Body of pancreas (tissue), 4 donors: ENCODE data around the gene DHRS7B. TPM values are rescaled to one million over a fixed set of nuclear protein-coding genes. Genes with fewer than 3 reads are reported as not detected.
A peak's percentile ranks its signal among the peaks of the same experiment; 100 is the strongest.
"Not testable (repeated sequence)": the region's sequence is repeated elsewhere in the genome, so short reads cannot be mapped to it uniquely, and the experiment has no call there.

Source experiments
- ATAC-seq: fragments of 150-250 bp; one replicate; pipeline ENCODE4 v1.9.1; 2016
- DNase-seq, 4 donors: peaks; one replicate each; pipeline ENCODE4 v3.0.0-alpha.2; 2019
- H3K27ac ChIP-seq, 4 donors: fragments of 200-600 bp; sonication (generic); 1 replicate in 3 of 4; 2 replicates in 1 of 4; pipeline versions ENCODE4 v1.5.1 to v1.6.1; 2016 to 2019; ENCODE audit warnings: mild to moderate bottlenecking in 1 of 4, mixed read lengths in 1 of 4, moderate library complexity in 1 of 4
- H3K27me3 ChIP-seq, 2 donors: fragments of 200-600 bp; sonication (generic); one replicate each; pipeline ENCODE4 v1.6.0; 2016; ENCODE audit warnings: mild to moderate bottlenecking in 1 of 2
- H3K36me3 ChIP-seq, 2 donors: fragments of 200-600 bp; sonication (generic); replicated peaks in 1 of 2; 2 replicates each; pipeline ENCODE4 v1.5.1; 2016; ENCODE audit warnings: low read depth in 2 of 2; ENCODE audit not compliant: insufficient read depth in 1 of 2
- H3K4me1 ChIP-seq: fragments of 200-600 bp; sonication (generic); one replicate; pipeline ENCODE4 v1.6.0; 2016
- H3K4me3 ChIP-seq, 2 donors: fragments of 200-600 bp; sonication (generic); 1 replicate in 1 of 2; 2 replicates in 1 of 2; pipeline ENCODE4 v1.5.1; 2016 to 2019
- H3K9me3 ChIP-seq, 3 donors: fragments of 200-600 bp; sonication (generic); 1 replicate in 2 of 3; 2 replicates in 1 of 3; pipeline ENCODE4 v1.5.1; 2016
- POLR2A ChIP-seq, 3 donors: fragments of 450-650 bp; IDR thresholded peaks; one replicate each; pipeline ENCODE4 v1.6.1; 2016; ENCODE audit warnings: antibody characterized with exemption in 3 of 3, mild to moderate bottlenecking in 2 of 3
- WGBS, 2 donors: methylation state at CpG; one replicate each; pipeline ENCODE4 v1.1.5; 2017; 5-methylcytosine and 5-hydroxymethylcytosine counted together
- intact Hi-C: fragments of 100-400 bp; cut with DNase I; formaldehyde crosslinking; loops from one replicate; pipeline ENCODE4 v1.15.1; 2023
- total RNA-seq, 2 donors: library from RNA; depleted of rRNA; stranded (reverse); fragments of >200 nt; gene quantifications; one replicate each; pipeline ENCODE4 v1.1.0, GENCODE V29; 2016
- TF ChIP-seq, protein P1 (sequence below), 7 experiments: fragments of 450-650 bp in 4 of 7; fragments of 200-600 bp in 3 of 7; sonication (generic) in 3 of 7; IDR thresholded peaks; one replicate each; pipeline ENCODE4 v1.5.1; 2016 to 2019; ENCODE audit warnings: antibody characterized with exemption in 7 of 7

The DHRS7B gene
- total RNA-seq, 2 donors from 2014 or later, result 14.0 to 14.5 TPM

DNA sequence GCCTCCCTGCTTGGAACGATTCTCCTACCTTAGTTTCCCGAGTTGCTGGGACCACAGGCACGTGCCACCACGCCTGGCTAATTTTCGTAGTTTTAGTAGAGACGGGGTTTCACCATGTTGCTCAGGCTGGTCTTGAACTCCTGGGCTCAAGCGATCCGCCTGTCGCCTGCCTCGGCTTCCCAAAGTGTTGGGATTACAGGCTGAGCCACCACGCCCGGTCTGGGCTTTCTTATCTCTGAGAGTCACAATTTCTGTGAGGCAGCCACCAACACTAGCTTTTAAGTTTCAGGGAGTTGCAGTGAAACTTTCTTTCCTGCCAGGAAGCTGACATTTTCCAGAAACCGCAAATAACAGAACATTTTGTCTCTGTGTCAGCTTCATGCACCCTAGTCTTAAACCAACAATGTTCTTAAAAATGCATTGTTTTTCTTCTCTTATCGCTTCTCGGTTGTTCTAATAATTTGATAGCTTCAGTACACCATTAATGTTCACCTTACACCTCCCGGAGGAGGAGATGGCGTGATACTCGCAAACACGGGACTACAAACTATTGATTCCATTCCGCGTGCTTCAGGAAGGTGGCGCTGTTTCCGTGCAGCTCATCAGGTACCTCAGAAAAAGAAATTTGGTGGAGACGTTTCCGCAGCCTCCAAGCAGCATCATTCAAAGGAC lies 7.4 kb upstream of the DHRS7B start:
- Histone ChIP-seq H3K4me1 (peaks cover 6% of the 10 kb centered on the region), H3K27ac (peak overlapping the region in 2 of 4 donors; percentile 31 to 51), H3K9me3 (no peaks in the 10 kb centered on the region), H3K4me3 (no peak overlapping the region), H3K36me3 (no peaks in the 10 kb centered on the region), H3K27me3 (no peaks in the 10 kb centered on the region)
- ATAC-seq, result peak; percentile 88
- peak; percentile 70 to 79 (median 74) for DNase-seq
- intact Hi-C loops, result no loop called here
- 22 to 25% methylated on average over 25 of the region's 25 CpGs for WGBS, 2 donors
- TF ChIP-seq, protein P1, sequence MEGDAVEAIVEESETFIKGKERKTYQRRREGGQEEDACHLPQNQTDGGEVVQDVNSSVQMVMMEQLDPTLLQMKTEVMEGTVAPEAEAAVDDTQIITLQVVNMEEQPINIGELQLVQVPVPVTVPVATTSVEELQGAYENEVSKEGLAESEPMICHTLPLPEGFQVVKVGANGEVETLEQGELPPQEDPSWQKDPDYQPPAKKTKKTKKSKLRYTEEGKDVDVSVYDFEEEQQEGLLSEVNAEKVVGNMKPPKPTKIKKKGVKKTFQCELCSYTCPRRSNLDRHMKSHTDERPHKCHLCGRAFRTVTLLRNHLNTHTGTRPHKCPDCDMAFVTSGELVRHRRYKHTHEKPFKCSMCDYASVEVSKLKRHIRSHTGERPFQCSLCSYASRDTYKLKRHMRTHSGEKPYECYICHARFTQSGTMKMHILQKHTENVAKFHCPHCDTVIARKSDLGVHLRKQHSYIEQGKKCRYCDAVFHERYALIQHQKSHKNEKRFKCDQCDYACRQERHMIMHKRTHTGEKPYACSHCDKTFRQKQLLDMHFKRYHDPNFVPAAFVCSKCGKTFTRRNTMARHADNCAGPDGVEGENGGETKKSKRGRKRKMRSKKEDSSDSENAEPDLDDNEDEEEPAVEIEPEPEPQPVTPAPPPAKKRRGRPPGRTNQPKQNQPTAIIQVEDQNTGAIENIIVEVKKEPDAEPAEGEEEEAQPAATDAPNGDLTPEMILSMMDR (IDR thresholded peaks at IDR 0.05), result peak; percentile 50 to 89 (median 80)
- TF ChIP-seq POLR2A (IDR thresholded peaks at IDR 0.05), result no peak

DNA sequence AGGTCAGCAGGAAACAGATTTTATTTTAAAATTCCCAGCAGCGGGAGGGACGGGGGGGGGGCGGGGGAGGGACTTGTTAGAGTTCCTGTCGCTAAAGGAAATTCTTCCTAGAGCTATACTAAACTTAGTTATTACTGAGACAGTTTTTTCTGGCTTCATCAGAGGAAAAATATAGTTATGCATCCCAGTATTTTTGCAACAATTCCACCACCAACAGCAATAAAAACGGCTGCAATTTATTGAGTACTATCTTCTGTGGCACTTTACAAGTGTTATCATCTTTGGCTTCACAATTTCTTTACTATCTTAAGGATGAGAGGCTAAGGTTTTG lies 6.9 kb upstream of the DHRS7B start:
- no peak for DNase-seq
- 0 to 3% methylated on average over 4 to 5 of the region's 5 CpGs for WGBS, 2 donors
- intact Hi-C loops, result no loop called here
- ATAC-seq, result no peak
- Histone ChIP-seq H3K36me3 (no peaks in the 10 kb centered on the region), H3K4me1 (peaks cover 6% of the 10 kb centered on the region), H3K4me3 (no peak overlapping the region), H3K27me3 (no peaks in the 10 kb centered on the region), H3K27ac (peak overlapping the region in 2 of 4 donors; percentile 21 to 60), H3K9me3 (no peaks in the 10 kb centered on the region)
- TF ChIP-seq, protein P1 (IDR thresholded peaks at IDR 0.05), result peak in 1 of 7 experiments; percentile 6
- TF ChIP-seq POLR2A (IDR thresholded peaks at IDR 0.05), result no peak

DNA sequence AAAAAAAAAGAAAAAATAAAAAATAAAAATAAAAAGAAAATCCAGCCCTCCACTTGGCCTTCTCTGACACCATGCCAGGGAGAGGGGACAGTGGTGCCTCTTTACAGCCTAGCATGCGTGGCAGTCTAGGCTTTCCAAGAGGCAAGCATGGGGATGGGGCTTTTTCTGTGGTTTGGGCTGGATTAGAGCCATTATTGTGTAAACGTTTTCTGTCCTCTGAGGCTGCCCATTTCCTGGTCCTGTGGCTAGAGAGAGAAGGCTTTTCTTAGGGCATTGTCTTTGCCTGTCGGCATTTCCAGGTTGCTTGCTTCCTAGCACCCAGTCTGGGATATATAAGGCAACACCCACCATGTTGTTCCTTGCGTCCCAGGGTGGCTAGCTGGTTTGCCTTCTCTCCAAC lies 2.7 kb upstream of the DHRS7B start:
- intact Hi-C loops, result no loop called here
- Histone ChIP-seq H3K4me3 (no peak overlapping the region), H3K36me3 (no peaks in the 10 kb centered on the region), H3K9me3 (no peaks in the 10 kb centered on the region), H3K27ac (no peak overlapping the region), H3K4me1 (peaks cover 19% of the 10 kb centered on the region), H3K27me3 (no peaks in the 10 kb centered on the region)
- 46 to 47% methylated on average over 4 of the region's 4 CpGs for WGBS, 2 donors
- no peak for DNase-seq
- no peak for TF ChIP-seq POLR2A (IDR thresholded peaks at IDR 0.05)
- TF ChIP-seq, protein P1 (IDR thresholded peaks at IDR 0.05), result no peak
- no peak for ATAC-seq

DNA sequence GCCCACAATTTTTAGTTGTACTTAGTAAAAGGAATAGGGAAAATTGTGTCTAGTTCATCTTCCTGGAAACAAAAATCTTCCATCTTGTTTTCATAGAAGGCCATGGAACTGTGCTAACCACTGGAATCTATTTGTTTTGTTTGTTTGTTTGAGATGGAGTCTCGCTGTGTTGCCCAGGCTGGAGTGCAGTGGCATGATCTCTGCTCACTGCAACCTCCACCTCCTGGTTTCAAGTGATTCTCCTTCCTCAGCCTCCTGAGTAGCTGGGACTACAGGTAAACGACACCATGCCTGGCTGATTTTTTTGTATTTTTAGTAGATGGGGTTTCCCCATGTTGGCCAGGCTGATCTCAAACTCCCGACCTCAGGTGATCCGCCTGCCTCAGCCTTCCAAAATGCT lies 2.2 kb upstream of the DHRS7B start:
- H3K4me1 ChIP-seq, result peaks cover 15% of the 10 kb centered on the region
- H3K9me3 ChIP-seq, ATAC-seq, H3K4me3 ChIP-seq, H3K27me3 ChIP-seq, H3K27ac ChIP-seq, DNase-seq, H3K36me3 ChIP-seq, intact Hi-C loops: not testable (repeated sequence)
- WGBS, 2 donors, result 59 to 84% methylated on average over 4 of the region's 4 CpGs

DNA sequence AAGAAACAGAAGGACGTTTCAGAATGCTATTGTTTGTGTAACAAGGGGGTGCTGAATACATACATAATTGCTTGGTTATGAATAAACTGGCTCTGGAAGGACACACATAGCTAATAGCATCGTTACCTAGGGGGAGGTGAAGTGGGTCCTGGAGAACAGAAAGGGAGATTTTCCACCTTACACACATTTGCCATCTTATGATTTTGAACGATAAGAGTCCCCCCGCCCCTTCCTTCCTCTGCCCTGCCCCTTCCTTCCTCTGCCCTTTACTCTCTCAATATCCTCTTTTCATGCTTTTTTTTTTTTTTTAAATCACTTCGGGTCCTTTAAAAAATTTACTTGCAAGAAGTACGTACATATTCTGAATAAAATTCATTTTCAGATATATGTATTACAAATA lies 902 bp upstream of the DHRS7B start:
- Histone ChIP-seq H3K27me3 (no peaks in the 10 kb centered on the region), H3K9me3 (no peaks in the 10 kb centered on the region), H3K4me1 (peaks cover 13% of the 10 kb centered on the region), H3K4me3 (no peak overlapping the region), H3K27ac (peak overlapping the region in 1 of 4 donors; percentile 98), H3K36me3 (no peaks in the 10 kb centered on the region)
- intact Hi-C loops, result no loop called here
- no peak for ATAC-seq
- DNase-seq, result no peak
- 39 to 46% methylated on average over 6 of the region's 6 CpGs for WGBS, 2 donors
- TF ChIP-seq POLR2A (IDR thresholded peaks at IDR 0.05), result no peak
- TF ChIP-seq, protein P1 (IDR thresholded peaks at IDR 0.05), result no peak
